SH-SY5Y (cell line): ENCODE results near the gene GUCY2C.

ENCODE experiments used
- GATA2 ChIP-seq: IDR thresholded peaks from 2 replicates; pipeline ENCODE4 v1.6.1; 2011; ENCODE audit warnings: mild to moderate bottlenecking, low read depth, low read length
- GATA3 ChIP-seq: IDR thresholded peaks from 2 replicates; pipeline ENCODE4 v1.6.1; 2011; ENCODE audit warnings: low read depth, mild to moderate bottlenecking, low read length, moderate library complexity

Gene GUCY2C

DNA sequence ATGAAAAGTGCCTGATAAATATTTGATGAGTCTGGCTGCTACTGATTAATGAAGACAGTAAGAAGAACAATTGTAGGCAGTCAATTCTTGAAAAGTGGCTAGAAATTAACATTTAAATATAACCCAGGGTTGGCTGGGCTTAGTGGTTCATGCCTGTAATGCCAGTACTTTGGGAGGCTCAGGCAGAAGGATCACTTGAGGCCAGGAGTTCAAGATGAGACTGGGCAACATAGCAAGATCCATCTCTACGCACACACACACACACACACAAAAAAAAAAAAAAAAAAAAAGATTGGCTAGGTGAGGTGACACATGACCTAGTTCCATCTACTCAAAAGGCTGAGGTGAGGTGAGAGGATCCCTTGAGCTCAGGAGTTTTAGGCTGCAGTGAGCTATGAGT is 120.8 kb downstream of the GUCY2C start:
- TF ChIP-seq GATA3 (no peak), GATA2 (no peak)

DNA sequence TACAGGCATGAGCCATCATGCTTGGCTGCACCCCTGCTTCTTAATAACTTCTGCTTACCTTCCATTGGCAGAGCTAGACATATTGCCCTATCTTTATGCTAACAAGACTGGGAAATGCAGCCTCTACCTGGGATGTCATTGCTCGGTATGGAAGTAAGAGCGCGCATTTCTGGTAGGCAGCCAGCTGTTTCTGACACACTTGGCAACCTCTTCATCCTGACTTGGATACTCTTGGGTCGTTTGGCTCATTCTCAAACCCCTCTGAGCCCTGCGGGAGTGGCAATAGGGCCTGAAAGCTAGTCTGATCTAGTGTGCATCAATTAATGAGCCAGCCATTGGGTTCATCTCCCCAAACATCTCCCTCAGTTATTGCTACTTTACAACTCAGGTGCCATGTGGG is 123.3 kb downstream of the GUCY2C start:
- no peak for TF ChIP-seq GATA3
- TF ChIP-seq GATA2, result no peak

DNA sequence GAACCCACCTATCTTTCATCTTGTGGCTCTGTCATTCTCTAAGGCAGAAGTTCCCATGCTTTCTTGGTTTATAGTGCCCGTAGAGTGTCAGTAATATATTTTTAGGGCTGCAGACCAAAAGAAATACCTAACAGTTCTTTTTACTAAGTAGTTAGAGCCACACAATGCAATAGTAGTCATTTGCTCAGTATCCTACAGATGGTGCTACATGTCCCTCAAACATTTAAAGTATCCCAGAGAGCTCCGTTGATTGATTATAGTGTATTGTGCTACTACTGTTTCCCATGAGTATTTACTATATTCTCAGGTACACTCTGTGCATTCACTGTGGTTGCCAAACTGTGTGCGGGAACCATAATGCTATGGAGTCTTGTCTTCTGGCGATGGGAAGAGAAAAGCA is 124.0 kb downstream of the GUCY2C start:
- TF ChIP-seq GATA3 (no peak), GATA2 (no peak)

DNA sequence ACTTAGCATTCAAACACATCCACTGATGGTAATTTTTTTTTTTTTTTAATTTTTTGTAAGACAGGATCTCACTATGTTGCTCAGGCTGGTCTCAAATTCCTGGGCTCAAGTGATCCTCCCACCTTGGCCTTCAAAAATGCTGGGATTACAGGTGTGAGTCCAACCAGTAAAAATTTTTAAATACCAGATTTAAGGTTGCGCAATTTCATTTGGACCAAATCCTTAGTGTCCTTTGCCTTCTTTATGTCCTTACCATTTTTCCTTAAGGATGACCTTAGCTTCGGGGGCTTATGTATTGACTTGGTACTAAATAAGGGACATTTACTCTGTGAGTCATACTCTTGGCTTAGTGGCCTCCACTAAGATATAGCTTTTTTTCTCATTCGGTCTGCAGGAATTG is 124.6 kb downstream of the GUCY2C start:
- TF ChIP-seq GATA2 (no peak), GATA3 (no peak)

DNA sequence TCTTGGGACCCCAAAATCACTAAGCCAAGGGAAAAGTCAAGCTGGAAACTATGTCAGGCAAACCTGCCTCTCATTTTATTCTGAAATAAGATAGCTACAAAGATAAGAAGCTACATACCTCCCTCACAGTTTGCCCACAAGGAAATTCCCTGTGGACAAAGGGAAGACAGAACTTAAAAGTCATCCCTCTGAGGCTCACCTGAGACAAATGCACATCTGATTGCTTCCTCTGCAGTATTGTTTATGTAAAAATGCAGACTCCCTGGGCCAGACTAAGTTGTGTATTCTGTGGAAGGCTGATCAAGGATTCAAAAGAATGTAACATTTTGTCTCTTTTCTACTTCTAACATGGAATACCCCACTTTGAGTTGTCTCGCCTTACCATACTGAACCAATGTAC is 126.2 kb downstream of the GUCY2C start:
- TF ChIP-seq GATA2 (no peak), GATA3 (no peak)

DNA sequence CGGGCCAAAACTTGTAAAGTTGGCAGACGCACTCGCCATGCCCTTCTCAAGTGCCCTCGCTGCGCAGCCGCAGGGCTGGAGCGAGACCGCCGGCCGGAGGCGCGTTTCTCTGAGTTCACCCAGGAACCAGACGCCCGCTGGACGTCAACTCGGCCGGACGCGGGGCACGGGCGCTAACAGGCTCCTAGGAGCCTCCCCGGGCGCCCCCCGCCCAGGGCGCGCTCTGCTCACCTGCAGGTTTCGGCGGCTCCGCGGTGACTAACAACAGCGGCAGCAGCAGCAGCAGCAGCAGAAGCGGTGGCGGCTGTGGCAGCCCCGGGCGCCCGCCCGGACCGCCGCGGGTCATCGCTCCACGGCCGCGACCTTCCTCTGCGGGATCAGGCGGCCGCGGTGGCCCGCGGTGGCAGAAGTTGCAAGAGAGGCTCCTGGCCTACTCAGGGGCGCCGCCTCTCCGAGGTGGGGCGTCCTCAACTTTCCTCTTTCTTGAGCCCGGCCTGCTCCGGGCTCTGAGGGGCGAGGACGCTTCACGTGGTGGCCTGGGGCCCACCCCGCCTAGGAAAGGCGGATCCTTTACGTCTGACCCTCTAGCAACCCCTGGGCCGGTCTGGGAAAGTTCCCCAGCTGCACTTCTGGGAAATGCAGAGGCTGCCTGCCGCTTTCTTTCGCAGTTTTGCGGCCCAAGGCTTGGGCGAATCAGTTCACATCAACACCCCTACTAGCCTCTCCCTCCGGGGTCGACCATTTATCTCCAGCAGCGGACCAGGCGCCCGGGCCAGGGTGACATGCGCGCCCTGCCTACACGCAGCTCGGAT is 128.8 kb downstream of the GUCY2C start, which contains the start of gene PLBD1:
TSS of gene PLBD1 (minus strand) at position 533 of the 812 bp plus-strand sequence. CDS start at position 346, 187 bp downstream.
- TF ChIP-seq GATA3 (no peak), GATA2 (no peak)

DNA sequence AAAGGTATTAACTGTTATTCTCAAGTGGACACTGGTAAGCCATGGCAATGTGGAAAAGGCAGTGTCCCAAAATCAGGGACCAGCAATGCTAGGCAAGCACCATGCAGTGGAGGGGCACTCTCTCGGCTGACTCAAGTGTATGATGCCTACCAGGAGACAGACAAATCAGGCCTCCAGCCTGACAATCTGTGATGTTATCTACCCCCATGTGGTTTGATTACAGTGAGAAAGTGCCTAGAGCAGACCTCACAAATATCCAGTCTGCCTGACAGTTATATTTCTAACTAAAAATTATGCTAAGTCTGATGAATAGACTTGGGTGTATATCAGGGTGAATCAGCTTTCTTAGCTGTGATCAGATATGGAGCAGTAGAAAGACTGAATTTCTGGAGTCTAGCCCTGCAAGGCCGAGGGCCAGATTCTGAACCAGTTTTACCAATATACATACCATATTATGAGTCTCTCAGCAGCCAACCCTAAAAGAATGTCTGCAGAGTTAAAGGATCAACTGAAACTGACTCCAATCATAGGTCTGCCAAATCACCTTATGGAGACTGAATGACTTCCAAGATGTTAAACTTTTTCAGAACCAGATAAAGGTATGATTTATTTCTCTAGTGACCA is 132.0 kb downstream of the GUCY2C start:
- TF ChIP-seq GATA2 (peak; percentile 49; the same call in 1 of the 2 replicates), GATA3 (no peak)

DNA sequence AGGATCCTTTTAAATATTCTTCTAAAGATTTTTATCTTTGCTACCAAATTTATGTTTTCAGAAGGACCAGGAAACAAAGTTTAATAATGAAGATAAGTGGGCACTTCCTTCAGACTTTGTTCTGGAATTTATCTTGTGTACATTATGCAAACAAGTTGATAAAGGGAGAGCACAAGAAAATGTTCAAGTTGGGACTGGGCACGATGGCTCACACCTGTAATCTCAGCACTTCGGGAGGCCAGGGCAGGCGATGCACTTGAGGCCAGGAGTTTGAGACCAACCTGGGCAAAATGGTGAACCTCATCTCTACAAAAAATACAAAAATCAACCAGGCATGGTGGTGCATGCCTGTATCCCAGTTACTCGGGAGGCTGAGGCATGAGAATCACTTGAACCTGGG is 133.4 kb downstream of the GUCY2C start:
- TF ChIP-seq GATA2 (no peak), GATA3 (no peak)
